NCI-H2081 treated with DMSO at 0.1 percent for 48 hours (cell line): Measurements from ENCODE around the gene KDM4C.

Source experiments
- DNase-seq: peaks from one replicate; lab custom pipeline; 2025; lab: John Stamatoyannopoulos, UW

Gene KDM4C

GRCh38 chr9:7097785-7098752 is 340.3 kb downstream of the KDM4C start:
- no peak for DNase-seq

DNA sequence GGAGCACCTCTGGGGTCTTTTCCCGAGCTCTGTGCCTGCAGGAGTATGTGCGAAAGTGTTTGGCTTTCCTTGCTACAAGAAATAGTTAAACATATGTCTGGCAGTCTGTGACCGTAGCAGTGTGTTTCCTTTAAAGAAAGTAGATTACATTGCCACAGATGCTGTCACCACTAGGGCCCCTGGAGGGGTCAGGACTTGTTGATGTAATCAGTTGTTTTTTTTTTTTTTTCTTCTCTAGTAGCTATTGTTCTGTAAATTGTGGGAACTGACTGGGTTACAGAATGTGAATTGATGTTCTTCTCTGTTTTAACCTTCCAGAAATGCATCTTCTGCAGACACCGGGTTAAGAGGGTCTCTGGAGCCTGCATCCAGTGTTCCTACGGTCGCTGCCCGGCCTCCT is 345.6 kb downstream of the KDM4C start:
- no peak for DNase-seq

- DNase-seq = no peak
Observed at GRCh38 chr9:7103771-7104170, 346.0 kb downstream of the KDM4C start.

DNA sequence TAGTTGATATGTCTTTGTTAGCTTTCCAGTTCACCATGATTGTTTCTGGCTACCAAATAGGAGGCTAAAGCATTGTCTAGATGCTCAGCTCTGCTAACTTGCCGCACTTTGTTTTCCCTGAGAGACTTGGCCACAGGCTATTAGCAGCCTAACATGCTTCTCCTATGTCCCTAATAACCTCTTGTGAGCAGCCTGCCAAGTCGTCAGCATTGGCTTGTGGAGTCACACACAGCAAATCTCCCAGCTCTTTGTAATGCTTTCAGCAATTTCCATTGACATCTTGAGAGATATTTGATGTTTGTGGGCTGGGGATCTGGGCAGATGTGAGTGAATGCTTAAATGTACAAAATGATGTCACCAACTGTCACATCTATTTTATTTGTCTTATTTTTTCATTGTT is 346.9 kb downstream of the KDM4C start:
- DNase-seq = no peak

DNA sequence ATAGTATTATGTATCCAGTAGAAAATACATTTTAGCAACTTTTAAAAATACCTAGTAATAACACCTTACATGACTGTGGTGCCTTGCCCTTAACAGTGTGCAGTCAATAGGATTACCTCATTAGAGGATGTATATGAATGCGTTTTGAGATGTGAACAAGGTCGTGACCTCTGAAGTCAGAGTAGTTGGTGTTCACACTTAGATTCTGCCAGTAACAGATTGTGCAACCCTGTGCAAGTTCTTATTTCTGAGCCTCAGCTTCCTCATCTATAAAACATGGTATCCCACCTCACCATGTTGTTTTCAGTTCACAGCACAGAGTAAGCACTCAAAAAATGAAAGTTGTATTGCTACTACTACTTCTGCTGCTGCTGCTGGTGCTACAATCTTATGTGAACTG is 347.3 kb downstream of the KDM4C start:
- DNase-seq = no peak

DNA sequence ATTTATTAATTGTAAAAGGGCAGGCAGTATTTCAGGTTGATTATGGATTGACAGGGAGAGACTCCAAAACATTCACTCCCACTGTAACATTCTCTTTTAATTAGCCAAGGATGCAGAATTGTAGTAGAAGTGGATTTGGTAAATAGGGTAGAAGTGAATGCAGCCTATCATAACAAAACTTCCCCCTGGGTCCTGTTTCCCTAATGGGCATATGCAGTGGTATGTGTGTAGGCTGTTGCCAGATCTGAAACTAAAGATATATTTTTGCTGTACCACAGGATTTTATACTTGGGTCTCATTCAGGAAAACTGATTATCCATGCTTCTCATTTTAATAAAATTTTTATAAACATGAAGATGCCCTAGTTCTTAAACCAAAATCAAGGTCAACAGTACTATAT is 351.2 kb downstream of the KDM4C start:
- DNase-seq = no peak

GRCh38 chr9:7111413-7111812 is 353.6 kb downstream of the KDM4C start:
- DNase-seq = no peak

DNA sequence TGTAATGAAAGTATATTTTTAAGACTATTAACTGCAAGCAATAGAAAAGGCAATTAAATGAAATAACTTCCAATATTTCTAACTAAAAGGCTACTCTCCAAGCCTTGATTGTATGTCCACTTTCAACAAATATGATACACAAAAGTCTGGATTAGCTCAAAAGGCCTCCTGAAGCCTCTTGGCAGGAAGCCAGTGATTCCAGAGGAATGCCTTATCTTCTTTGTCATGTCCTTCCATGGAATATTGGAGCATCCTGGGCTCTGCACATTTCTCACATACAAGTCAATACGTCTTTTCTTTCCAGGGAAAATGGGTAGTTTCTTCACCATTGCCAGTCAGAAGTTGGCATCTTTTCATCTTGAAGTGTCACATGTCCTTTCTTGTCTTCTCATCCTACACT is 357.8 kb downstream of the KDM4C start:
- DNase-seq = no peak

GRCh38 chr9:7117676-7118561 is 360.1 kb downstream of the KDM4C start:
- peak; percentile 71 for DNase-seq

- DNase-seq = no peak
Observed at GRCh38 chr9:7118633-7119032, 360.9 kb downstream of the KDM4C start.

DNA sequence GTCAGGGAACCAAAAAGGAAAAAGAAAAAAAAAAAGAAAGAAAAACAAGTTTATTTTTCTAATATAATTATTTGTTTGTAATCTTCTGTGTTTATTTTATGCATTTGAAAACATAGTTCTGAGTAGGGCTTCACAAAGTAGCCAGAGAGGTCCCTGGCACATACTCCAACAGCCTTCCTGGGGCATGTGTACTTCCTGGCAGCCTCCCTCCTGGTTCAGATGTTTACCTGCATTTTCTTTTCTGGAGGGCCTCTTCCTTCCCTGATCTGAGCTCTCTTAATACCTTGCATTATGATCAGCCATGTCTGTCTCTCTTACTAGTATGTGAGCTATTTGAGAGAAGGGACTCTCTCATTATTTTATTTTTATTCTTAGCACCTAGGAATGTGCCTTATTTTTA is 361.8 kb downstream of the KDM4C start:
- DNase-seq = no peak

- DNase-seq = no peak
Observed at GRCh38 chr9:7121055-7121454, 363.3 kb downstream of the KDM4C start.

DNA sequence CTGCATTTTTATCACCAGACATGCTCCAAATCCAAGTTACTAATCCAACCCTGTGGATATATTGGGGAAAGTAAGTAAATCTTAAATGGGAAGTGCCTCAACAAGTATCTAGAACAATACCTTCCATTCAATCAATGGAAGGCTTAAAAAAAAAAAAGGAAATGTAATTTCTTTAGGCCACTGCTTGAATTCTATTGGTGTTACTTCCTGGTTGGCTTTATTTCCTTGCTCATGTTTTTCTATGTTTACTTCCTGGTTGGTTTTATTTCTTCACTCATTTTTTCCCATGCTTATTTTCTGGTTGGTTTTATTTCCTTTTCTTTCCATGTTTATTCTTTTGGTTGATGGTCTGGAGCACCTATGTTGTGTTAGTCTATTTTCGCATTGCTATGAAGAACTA is 363.9 kb downstream of the KDM4C start:
- no peak for DNase-seq

GRCh38 chr9:7123743-7124142 is 366.0 kb downstream of the KDM4C start:
- DNase-seq = no peak

GRCh38 chr9:7125231-7125630 is 367.5 kb downstream of the KDM4C start:
- DNase-seq = no peak

DNA sequence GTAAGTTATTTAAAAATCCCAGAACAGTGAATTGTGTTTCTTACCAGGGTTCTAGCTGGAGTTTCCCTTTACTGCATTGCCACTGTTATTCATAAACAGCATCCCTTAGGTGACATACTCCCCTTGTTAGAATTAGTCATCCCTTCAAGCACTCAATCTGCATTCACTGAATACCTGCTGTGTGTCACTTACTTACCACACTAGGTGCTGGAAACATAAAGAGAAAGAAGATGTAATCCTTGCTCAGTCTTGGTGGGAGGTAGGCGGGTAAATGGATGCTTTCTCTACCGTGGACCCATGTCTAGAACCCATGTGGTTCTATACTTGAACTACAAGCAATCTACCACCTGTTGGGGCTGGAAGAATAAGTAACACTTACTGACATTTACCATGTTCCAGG is 371.6 kb downstream of the KDM4C start:
- DNase-seq = no peak

- no peak for DNase-seq
Observed at GRCh38 chr9:7130266-7130820, 372.6 kb downstream of the KDM4C start.

DNA sequence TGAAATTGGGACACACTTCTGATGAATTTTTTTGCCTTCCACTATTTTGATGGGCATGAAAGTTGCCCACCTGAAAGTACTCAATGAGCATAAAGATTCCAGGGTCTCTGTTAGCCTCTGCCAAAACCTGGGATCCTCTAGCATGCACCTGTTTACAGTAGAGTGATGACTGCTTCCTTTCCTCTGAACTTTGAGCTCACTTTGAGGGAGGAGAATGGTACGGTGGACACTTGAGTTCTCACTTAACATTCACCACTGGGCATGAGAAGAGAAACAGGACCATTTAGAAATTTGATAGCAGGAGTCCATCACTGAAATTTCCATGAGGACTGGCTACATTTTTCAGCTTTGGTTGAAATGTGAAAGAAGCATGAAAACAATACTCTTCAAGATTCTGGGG is 374.8 kb downstream of the KDM4C start:
- DNase-seq = no peak

GRCh38 chr9:7135735-7136134 is 378.0 kb downstream of the KDM4C start:
- DNase-seq = no peak

DNA sequence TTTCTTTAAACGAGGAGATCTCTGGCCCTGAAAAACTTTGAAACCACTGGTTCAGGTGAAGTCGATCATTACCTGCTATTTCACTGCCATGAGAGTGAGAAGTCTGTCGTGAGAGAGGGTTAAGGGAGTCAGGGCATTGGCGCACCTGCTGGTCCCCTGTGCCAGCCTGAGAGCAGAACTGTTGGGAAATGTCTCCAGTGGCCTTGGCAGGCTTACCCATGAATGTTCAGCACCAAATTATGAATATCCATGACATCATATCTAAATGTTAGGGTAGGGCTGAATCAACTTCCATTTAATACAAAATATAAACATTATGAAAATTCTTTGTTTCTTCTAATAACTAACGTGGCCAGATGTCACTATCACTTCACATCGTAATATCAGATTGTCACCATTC is 379.3 kb downstream of the KDM4C start:
- DNase-seq = no peak

- peak; percentile 43 for DNase-seq
Observed at GRCh38 chr9:7137571-7137970, 379.8 kb downstream of the KDM4C start.

DNA sequence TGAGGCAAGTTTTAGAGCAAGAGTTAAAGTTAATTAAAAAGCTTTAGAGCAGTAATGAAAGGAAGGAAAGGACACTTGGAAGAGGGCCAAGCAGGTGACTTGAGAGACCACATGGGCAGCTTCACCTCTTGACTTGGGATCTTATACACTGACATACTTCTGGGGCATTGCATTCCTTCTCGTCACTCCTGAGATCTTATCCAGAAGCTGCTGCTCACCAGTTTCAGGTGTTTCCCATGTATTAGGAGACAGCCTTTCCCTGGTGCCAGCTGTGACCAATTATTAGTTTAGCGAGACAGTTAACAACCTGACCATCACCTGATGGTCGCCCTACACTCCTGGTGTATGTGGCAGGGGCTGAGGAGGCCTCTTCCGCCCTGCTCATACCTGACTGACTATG is 382.1 kb downstream of the KDM4C start:
- no peak for DNase-seq

DNA sequence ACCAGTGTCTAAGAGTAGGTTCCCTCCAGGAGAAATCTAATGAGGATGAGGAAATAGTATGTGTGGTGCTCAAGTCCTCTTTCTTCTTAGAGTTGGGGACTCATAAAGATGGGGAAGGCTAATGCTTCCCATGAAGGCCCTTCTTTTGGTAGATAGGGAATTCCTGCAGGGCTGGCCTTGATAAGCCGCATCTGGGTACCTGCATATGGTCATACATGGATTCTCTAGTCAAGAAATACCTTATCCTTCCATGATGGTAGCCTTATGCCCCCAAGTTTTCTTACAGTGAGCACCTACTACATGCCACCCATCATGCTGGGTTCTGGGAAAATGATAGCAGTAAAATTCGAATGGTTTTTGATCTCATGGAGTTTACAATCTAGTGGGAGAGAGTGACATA is 382.6 kb downstream of the KDM4C start:
- no peak for DNase-seq
